HFF-Myc (cell line): ENCODE data around the gene RNF32.

ENCODE experiments used
- DNase-seq: peaks from one replicate; pipeline ENCODE4 v3.0.0-alpha.2; 2011; ENCODE audit warnings: low read depth; ENCODE audit errors: extremely low read depth
- H3K4me3 ChIP-seq: replicated peaks from 2 replicates; pipeline ENCODE4 v1.5.1; 2011; ENCODE audit warnings: low read depth, mild to moderate bottlenecking, control low read depth, low read length
- TF ChIP-seq, protein P1 (sequence below): IDR thresholded peaks from 2 replicates; pipeline ENCODE4 v1.5.1; 2012; ENCODE audit warnings: mild to moderate bottlenecking, low read depth, low read length, control low read depth; ENCODE audit errors: missing control alignments

Gene RNF32

DNA sequence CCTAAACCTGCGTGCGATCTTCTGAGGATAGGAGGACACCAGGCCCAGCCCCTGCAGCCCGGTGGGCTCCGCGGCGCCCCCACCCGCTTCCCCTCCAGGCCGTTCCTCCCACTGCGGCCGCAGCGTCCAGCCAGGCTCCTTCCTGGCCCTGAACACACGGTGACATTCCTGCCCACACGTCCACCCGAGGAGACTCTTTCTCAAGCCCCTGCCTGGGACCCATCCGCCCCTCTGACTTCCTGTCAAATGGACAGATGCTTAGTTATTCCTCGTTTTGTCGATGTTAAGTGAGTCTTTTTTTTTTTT lies 32.4 kb upstream of the RNF32 start:
- H3K4me3 ChIP-seq = no peak overlapping the region
- DNase-seq = no peak
- TF ChIP-seq, protein P1, sequence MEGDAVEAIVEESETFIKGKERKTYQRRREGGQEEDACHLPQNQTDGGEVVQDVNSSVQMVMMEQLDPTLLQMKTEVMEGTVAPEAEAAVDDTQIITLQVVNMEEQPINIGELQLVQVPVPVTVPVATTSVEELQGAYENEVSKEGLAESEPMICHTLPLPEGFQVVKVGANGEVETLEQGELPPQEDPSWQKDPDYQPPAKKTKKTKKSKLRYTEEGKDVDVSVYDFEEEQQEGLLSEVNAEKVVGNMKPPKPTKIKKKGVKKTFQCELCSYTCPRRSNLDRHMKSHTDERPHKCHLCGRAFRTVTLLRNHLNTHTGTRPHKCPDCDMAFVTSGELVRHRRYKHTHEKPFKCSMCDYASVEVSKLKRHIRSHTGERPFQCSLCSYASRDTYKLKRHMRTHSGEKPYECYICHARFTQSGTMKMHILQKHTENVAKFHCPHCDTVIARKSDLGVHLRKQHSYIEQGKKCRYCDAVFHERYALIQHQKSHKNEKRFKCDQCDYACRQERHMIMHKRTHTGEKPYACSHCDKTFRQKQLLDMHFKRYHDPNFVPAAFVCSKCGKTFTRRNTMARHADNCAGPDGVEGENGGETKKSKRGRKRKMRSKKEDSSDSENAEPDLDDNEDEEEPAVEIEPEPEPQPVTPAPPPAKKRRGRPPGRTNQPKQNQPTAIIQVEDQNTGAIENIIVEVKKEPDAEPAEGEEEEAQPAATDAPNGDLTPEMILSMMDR = no peak

DNA sequence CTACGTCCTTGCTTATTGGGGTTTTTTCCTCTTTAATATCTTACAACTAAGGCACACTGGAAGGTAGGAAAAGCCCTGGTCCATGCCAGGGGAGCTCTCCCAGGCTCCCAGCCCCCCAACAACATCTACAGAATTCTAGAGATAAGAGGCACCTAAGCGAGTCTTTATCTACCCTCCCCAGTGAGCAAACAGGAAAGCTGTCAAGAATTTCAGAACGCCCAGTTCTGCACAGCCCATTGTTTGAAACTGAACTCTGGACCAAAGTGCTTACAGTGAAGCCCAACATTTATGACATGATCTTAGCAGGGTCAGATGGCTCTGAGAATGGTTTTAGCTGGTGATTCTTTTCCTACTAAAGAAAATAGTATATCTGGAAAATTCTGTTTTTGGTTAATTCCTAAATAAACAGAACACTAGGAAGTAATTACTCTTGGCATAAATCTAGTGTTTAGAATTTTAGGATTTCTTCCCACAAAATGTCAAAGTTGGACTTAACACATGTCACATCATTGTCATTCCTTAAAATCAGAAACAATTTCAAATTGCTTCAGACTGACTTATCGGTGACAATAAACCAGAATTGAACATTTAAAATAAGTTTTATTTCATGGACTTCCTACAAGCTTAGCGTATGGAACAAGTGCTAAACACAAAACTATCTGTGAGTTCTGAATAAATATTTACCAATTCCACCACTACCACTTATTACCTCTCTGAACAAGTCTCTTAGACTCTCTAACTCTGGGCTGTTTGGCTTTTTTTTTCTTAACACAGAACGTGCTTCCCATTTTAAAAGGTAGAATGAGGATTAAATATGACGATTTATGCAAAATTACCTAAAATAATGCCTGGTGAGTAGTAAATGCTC lies 31.3 kb upstream of the RNF32 start:
- DNase-seq = no peak
- TF ChIP-seq, protein P1 = no peak

DNA sequence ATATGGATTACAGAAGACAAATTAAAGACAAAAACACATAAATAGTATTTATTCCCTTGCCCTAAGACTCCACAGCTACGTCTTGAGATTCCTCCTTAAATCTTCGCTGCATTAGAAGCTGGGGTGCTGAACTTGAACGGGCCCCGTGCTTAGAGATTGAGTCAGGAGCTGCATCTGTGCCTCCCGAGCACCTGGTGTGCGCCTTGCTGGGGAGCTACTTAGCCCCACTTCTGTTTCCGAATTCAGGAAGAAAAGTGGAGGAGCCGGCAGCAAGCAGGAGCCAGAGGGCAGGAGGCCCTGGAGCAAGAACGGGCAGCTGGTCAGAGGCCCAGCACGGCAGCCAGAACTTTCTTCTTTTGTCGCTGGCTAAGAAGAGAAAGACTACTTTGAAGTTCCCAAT lies 30.4 kb upstream of the RNF32 start:
- H3K4me3 ChIP-seq = no peak overlapping the region
- DNase-seq = no peak
- TF ChIP-seq, protein P1 = no peak

More for the DNA sequence above, 31.3 kb upstream of the RNF32 start:
- H3K4me3 ChIP-seq = no peak overlapping the region

DNA sequence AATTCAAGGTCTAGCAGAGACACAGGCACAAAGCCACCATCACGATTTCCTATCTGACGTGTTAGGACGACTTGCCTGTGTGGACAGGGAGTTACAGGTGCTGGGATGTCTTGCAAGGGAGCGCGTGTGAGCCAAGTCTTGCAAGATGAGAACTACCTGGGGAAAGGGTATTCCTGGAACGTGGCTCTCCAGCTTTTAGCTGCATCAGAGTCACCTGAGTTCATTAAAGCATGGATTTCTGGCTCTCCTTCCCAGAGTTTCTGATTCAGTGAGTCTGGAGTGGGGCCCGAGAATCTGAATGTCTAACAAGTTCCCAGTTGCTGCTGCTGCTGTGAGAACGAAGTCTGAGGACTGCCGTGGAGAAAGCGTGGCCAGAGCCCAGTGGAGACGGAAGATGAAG lies 30.0 kb upstream of the RNF32 start:
- TF ChIP-seq, protein P1 = no peak
- H3K4me3 ChIP-seq = no peak overlapping the region
- no peak for DNase-seq

DNA sequence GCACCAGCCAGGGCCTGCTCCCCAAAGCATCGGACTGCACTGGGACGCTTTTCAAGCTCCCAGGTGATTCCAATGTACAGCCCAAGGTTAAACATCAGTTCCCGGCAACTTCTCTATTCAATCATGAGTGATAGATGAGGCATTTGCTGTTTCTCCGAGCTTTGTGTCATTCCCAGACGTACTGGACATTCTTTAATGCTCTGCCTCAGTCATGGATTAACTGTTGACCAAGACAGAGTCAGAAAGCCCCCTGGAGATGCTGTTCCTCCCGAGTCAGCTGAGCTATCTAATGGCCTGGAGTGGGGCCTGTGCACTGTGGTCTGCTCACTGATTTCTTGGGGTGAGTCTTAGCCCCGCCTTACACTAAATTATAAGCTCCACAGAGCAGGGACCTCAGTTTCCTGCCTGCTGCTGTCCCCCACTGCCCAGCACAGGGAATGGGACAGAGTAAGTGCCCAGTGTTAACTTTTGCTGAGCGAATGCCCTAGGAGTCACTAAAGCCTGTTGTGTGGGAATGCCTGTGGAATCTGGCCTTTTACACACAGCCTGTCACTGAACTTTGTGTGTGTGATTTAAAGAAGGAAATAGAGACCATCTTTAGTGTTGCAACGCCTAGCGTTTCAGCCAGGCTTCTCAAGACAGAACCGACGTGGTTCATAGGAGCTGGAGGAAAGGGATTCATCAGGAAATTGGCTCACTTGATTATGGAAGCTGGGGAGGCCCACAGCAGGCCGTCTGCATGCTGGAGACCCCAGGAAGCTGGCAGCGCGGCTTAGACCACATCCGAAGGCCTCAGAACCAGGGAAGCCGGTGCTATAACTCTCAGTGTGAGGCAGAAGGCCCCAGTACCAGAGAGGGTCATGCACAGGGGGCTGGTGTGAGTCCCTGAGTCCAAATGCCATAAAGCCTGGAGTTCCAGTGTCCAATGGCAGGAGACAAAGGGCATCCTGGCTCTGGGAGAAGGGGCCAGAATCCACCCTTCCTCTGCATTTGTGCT lies 29.3 kb upstream of the RNF32 start:
- H3K4me3 ChIP-seq = no peak overlapping the region
- TF ChIP-seq, protein P1 = no peak
- DNase-seq = no peak

DNA sequence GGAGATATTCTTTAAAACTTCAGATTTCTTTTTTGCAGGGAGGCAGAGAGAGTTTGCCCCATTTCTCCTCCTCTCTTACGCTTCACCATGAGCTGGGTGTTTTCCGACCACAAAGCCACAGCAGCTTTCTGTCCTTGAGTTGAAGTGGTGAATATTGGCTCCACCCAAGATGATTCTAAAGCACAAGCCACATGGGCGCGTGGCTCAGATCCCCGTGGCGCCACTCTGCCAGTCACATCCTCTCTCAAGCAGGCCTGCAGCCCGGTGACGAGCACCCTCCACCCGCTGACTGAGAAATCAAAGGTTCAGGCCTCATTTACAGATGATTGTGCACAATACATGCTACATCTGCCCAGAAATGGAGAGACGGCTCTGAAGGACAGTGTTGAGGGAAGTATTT lies 27.6 kb upstream of the RNF32 start:
- no peak overlapping the region for H3K4me3 ChIP-seq
- DNase-seq = no peak
- TF ChIP-seq, protein P1 = no peak
